CD4-positive, alpha-beta T cell treated with Interleukin-21 for 1 hour (primary cell): ENCODE measurements around the gene WNK1.
"Not testable (repeated sequence)": the region's sequence is repeated elsewhere in the genome, so short reads cannot be mapped to it uniquely, and the experiment has no call there.

Experiments
- DNase-seq: peaks from one replicate; pipeline ENCODE4 v3.0.0-alpha.2; 2020

Gene WNK1

DNA sequence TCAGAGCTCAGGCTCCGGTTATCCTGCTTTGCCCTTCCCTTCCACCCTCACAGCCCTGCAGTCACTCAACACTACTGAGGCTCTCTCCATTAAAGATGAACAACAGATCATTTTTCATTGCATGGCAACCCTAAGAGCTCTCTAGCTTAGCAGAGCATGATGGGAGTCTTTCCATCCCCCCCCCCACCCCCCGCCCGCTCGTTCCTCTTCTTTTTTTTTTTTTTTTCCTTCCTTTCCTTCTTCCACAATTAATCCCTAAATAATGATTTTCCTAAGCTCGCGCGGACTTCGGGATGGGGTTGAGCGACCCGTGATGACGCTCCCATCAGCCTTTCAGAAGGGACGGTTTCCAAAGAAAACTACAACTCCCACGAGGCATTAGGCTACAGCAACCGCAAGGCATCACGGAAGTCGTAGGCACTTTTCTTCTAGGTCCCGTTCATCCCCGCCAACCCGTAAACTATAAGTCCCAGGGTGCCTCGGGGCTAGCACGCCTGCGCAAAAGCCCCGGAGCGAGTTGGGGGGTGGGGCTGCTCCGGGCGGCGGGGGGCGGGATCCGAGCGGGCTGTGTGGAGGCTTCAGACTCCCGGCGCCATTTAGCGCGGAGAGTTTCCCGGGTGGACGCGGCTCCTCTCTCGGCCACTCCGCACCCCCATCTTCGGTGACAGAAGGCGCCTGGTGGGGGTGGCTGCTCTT, at the start of gene WNK1:
TSS of gene WNK1 (plus strand) at position 581 of the 696 bp plus-strand sequence. CDS start 987 bp downstream, outside the sequence.
- DNase-seq = peak; percentile 98

DNA sequence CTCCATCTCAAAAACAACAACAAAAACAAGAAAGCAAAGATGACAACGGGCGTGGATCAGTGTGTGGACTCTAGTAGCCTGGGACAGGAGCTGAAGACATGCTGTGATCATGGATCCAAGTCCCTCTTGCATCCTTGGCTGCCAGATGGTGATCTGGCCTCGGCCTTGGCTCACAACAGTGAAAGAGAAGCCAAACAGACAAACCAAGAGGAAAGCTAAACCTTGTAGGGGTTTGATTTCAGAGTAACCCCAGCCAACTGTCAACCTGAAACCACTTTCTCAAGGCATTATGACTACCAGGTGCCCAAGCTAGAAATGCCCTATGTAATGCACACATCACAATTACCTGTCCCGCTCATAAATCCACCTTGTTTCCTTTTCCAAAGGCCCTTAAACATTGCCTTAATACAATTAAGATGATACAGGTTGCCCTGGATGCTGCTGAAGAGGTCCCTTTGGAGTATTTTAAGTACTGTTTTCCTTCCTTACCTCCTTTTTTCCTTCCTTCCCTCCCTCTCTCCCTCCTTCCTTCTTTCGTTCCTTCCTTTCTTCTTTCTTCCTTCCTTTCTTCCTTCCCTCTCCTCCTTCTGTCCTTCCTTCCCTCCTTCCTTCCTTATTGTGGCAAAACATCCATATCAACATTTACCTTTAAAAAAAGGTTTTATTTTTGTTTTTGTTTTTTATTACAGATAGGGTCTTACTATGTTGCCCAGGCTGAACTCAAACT, 47.7 kb upstream of the WNK1 start:
- DNase-seq = no peak

DNA sequence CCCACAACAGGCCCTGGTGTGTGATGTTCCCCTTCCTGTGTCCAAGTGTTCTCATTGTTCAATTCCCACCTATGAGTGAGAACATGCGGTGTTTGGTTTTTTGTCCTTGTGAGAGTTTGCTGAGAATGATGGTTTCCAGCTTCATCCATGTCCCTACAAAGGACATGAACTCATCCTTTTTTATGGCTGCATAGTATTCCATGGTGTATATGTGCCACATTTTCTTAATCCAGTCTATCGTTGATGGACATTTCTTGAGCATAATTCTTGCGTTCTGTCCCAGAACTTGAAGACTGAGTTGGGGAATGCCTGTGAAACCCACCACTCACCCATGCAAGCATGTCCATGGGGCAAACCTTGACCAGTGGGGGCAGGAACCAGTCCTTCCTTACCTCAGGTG, 44.3 kb upstream of the WNK1 start:
- not testable (repeated sequence) for DNase-seq

DNA sequence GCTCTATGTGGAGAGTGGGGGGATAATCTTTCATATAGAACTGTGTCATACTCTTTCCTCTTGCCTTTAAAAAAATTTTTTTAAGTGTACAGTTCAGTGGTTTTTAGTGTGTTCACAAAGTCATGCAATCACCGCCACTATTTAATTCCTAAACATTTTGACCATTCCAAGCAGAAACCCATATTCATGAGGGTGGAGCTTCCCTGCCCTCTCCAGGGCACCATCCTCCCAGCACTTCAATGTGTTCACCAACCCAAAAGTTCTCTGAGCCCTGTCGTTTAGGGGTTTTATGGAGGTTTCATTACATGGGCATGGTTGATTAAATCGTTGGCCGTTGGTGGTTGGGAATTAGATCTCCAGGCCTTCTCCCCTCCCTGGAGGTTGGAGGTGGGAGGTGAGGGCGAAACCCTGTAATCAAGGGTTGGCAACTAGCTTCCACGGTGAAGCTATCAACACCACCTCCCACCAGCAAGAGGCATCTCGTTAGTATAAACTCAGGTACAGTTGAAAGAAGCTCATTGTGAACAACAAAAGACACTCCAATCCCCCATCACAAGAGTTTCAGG, 42.8 kb upstream of the WNK1 start:
- DNase-seq = no peak

DNA sequence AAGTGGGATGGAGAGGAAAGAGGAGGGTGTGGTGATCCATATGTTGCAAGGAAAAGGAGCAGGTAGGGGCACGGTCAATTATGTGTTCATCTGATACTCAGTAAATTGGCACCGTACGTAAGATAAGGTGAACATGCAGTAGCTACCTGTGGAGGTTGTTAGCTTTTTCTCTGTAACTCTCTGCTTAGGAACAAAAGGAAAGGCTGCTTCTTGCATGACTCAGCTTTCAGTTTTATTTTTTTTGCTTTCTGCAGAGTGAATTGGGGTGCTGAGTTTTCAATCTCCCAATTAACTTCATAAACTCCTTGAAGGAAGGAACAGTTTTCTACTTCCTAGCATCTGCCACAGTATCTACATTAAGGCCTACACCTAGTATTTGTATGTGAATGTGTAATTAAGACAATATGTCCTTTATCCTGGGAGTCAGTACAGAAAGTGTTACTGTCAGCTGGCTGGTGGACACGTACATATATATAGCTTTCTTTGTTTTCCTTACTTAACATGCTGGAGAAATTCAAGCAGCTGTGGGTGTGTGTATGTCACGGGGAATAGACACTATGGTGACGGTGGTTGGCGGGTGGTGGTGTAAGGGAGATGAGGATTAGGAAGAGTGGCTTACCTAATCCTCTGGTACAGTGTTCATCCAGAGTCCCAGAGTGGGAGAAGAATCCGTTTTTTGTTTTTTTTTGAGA, 40.1 kb upstream of the WNK1 start:
- no peak for DNase-seq

DNA sequence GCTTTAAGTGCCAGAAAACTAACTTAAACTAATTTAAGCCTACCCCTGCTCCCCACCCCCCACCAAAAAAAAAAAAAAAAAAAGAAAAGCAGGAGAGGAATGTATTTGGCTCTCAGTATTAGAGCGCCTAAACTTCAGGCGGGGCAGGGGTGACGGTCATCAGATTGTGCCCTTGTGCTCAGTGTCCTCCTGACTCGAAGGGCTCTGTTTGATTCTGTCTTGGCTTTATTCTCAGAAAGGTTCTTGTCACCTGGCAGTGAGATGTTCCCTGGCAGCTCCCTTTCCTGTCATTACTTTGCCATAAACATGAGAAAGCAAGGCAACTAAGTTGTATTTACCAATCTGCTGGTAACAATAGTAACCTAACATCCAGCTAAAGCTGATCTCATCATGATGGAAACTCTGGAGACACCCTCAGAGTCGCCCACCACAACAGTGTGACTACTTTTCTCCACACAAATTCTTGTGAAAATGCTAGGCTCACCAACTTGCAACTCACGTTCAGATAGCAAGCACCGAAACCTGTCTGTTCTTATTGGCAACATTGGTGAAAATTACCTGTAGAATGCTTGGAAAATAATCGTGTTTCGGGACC, 39.0 kb upstream of the WNK1 start:
- DNase-seq = no peak

DNA sequence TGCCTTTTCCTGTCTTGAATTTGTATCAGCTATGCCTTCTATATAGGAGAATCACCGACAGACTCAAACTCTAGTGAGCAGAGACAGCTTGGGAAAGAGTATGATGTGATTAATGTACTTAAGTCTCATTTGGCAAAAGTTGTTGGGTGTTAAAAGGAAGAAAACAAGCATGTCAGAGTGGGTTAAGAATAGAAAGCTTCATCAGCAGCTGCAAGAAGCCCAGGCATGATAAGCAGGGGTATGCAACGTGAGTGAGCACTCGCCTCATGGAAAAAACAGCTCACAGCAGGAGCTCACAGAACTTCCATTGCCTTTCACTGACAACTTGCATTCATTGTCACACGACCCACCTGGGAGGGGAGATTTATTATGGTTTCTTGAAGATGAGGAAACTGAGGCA, 35.9 kb upstream of the WNK1 start:
- DNase-seq = no peak

DNA sequence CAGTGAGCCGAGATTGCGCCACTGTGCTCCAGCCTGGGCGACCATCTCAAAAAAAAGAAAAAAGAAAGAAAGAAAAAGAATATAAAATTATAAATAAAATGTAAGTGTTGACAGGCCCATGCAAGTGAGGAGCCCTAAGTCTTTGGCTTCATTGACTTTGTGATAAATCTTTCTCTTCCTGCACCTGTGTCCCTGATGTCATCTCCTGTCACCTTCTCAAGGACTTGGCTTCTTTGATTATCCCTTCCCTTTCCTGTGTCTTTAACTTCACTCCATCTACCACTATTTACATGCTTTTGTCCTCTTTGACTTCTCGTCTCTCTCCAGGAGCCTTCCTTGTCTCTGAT, 33.6 kb upstream of the WNK1 start:
- no peak for DNase-seq

DNA sequence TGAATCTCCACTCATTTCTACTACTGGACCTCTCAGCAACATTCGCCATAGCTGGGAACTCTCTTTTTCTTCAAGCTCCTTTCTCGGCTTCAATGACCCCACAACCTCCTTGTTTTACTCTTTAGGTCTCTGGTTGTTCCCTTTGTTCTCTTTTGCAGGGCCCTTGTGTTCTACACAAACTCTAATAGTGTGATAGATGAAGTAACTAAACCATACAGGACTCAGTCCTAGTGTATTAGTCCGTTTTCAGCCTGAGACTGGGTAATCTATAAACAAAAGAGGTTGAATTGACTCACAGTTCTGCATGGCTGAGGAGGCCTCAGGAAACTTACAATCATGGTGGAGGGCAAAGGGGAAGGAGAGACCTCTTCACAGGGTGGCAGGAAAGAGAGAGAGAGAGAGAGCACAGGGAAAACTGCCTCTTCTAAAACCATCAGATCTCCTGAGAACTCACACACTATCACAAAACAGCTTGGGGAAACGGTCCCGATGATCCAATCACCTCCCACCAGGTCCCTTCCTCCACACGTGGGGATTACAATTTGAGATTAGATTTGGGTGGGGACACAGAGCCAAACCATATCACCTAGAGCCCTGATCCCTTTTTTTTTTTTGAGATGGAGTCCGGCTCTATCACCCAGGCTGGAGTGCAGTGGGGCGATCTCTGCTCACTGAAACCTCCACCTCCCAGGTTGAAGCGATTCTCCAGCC, 32.0 kb upstream of the WNK1 start:
- DNase-seq = no peak

DNA sequence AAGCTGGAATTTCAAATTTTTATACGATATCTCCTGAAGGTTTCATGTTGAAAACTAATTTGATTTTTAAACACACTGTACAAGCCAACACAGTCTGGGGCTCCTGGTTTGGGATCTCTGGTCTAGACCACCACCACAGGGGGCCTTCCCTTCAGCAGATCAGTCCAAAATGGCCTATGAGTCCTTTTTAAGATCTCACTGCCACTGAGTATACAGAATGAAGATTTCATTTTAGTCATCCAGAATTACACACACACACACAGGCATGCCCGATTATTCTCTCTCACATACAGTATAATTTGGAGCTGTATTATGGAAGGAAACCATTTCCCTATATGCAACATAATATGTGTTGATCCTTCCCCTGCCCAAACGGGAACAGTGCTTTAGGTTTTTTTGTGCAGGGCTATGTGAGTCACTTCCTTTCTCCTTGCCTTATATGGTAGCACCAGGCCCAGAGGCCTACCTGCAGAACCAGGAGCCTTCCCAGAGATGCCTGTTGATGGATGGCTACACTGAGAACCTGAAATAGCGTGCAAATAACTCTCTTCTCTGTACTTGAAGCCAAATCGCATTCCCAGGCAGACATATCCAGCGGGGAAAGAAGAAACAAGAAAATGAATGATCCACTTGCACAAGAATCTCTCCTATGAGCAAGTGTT, 28.1 kb upstream of the WNK1 start:
- DNase-seq = peak; percentile 45

DNA sequence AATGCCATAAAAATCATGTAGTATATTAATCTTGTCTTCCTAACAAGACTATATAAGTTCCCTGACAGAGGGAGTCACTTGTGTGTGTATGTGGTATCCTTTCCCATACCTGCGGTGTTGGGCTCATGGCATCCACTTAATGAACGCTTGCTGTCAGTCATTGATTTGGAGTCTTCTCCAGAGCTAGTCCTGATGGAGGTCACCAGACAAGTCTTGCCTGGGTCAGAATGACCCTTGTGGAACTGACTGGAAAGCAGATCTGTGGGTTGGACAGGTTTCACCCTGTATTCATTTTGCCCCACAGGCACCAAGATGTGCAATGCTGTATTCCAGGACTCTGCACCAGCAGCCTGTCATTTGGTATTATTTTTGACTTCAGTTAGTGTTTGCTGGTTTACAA, 27.3 kb upstream of the WNK1 start:
- no peak for DNase-seq

DNA sequence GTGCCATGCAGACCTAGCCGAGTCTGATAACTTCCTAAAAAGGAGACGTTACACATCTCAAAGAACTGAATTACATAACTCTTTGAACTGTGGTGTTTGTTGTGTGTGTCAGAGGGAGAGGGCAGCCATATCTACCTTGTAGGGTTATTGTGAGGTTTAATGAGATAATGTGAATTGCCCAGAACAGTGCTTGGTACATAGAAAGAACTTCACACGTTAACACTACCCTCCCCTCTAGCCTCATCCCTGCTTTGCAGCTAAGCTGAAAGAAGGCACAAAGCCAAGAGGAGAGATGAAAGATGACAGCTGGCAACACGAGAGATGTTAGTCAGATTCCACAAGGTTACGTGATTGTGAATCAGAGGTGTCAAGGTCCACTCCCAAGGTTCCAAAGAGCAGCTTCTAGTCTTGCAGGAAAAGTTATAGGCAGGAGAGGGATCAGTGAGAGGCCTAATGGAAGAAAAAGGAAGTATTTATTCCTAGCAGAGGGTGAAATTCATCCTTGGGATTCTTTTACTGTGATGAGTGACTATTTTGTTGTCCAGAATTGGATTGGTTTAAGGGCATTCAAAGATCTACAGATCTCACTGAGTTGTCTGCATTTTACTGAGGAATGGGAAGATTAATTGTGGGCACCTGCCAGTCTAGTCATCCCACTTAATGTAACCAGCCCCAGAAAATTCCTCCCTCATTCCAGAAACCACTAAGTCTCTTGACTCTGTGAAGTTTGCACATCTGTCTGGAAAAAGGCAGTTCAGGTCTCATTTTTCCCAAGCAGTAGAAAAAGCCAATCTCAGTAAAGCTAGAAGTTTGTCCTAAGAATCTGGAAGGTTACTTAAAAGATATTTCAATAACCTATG, 25.9 kb upstream of the WNK1 start:
- DNase-seq = peak; percentile 21

DNA sequence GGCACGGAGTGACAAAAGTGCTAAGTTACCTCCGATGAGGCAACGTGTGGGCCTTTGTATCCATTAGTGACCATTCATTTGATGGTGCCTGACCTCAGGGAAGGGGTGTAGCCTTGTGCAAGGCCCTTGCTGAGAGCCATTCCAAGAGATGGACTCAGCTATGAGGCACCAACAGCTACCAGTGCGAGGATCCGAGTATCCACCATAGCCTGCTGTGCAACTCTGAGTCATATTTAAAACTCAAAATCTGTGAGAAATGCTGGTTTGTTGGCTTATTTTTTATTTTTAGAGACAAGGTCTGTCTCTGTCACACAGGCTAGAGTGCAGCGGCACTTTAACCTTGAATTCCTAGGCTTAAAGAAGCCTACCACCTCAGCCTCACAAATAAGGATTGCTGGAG, 25.1 kb upstream of the WNK1 start:
- DNase-seq = no peak

DNA sequence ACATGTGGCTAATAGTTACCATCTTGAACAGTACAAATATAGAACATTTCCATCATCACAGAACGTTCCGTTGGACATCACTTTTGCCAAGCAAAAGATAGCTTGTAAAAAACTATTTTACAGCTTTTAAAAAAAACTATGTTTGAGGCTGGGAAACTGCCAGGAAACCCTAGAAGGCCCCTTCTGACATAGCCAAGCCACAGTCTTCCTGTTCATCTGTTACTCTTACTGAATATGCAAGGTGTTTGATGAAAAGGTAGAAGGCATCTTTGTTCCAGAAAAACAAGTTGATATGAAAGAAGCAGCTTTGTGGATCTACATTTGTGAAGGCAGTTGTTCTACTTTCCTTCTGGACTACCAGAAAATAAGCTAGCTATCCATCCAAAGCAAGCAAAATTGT, 23.6 kb upstream of the WNK1 start:
- DNase-seq = peak; percentile 72

DNA sequence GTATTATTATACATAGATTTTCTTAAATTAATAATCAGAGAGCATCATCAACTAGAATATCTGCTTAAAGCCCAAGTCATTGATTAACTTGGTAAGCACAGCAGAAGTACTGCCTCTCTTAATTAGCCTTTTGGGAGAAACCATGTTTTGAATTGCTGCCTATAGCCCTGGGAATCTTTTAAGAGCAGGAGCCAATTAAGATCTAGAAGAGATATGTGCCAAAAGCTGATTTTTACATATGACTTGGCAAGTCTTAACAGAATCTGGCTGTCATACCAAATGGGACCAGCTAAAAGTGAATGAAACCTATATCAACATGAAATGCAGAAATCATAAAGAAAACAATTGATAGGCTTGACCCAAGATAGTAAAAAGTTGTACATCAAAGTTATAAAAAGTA, 23.2 kb upstream of the WNK1 start:
- no peak for DNase-seq

DNA sequence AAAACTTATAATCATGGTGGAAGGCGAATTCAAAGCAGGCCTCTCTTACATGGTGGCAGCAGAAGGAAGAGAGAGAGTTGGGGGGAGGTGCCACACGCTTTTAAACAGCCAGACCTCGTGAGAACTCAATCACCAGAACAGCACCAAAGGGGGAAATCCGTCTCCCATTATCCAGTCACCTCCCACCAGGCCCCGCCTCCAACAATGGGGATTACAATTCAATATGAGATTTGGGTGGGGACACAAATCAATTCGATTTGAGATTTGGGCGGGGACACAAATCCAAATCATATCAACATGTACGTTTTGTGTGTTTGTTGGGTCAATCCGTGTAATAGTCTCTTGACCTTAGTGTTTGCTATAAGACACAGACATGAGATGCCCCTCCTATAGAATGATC, 21.8 kb upstream of the WNK1 start:
- DNase-seq = no peak

DNA sequence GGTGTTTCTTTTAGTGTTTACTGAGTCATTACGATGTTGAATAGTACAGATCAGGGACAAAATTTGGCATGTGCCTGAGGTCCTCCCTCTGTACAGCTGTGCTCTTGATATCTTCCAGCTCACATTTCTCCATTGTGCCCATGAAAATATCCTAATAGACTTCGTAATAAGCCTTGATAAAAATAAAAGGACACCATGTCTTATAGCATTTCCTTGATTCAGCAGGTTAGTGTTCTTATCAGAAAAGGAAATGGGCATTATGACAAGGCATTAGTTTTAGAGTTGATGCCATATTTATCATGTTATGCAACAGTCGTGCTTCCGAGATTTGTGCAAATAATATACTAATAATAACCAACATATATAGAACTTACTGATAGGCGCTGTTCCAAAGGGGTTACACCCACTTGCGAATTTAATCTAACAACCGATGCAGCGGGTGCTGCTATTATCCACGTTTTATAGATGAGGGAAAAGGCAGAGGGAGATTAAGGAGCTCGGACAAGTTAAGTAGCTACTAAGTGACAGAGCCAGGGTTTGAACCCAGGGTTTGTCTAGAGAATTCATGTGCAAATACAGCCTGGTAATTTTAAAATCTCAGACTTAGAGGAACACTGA, 15.1 kb upstream of the WNK1 start:
- no peak for DNase-seq

DNA sequence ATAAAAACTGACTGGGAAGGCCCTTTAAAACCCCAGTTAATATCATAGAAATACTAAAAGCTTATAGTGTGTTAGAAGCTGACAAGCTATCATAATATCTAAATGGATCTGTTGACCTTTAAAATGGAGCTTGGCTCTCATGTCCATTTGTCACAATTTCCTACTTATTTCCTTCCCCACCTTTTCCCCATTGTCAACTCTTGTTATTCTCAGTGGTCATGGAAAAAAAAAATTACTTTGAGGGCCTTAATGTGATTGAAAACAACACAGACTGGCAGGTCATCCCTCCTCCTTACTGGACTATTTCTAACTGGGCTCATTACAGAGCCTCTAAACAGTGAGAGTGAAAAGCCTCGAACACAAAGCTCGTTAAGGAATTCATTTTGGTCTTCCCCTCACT, 13.7 kb upstream of the WNK1 start:
- DNase-seq = no peak

DNA sequence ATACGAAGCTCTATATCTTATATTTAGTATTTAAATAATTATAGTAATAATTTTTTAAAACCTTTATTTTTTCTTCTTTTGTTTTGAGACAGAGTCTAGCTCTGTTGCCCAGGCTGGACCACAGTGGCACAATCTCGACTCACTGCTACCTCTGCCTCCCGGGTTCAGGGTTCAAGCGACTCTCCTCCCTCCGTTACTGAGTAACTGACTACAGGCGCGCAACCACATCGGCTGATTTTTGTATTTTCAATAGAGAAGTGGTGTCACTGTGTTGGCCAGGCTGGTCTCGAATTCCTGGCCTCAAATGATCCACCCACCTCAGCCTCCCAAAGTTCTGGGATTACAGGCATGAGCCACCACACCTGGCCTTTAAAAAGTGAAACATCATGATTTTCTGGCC, 13.0 kb upstream of the WNK1 start:
- DNase-seq = no peak

DNA sequence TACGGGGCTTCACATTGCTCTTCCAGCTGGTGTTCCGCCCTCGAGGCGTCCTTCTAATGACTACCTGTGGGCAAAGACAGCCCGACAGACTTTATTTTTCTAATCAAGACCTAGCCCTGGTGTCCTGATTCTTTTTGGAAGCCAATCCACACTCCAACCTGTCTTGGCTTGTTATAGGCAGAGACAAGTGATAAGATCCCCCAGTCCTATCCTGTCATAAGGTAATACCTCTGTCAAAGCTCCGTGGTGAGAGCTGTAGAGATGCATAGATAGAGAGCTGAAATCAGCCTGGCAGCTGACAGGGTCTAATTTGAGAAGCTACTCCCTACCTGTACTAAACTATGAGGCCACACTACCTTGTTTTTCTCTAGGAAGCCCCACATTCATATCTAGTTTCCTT, 11.5 kb upstream of the WNK1 start:
- no peak for DNase-seq

DNA sequence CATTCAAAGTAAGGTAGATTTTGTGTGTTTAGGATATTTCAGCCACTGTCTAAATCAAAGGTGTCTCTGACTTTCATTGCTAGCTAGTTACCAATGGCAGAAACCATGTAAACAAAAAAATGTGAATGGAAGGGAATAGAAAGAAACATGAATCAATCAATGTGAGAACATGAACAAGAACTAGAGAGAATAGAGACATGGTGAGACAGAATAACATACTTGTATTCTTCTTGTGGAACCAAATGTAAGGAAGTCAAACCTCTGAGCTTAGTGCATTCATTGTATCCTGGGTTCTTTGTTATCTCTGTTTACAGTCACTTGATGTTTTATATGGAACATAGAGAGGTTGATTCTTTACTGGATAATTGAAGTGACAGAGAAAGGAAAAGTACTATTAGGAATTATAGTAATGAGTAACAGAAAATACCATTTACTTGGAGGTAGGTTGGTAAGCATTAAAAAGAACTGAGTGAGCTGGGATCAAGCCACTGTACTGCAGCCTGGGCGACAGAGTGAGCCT, 2.6 kb upstream of the WNK1 start:
- DNase-seq = no peak
